Measurements from ENCODE around the gene RGS3. TPM values are rescaled to one million over a fixed set of nuclear protein-coding genes. Genes with fewer than 3 reads are reported as not detected.

RGS3 gene
- total RNA-seq, 2 donors from 2014 or later, result 25.7 to 56.1 TPM

DNA sequence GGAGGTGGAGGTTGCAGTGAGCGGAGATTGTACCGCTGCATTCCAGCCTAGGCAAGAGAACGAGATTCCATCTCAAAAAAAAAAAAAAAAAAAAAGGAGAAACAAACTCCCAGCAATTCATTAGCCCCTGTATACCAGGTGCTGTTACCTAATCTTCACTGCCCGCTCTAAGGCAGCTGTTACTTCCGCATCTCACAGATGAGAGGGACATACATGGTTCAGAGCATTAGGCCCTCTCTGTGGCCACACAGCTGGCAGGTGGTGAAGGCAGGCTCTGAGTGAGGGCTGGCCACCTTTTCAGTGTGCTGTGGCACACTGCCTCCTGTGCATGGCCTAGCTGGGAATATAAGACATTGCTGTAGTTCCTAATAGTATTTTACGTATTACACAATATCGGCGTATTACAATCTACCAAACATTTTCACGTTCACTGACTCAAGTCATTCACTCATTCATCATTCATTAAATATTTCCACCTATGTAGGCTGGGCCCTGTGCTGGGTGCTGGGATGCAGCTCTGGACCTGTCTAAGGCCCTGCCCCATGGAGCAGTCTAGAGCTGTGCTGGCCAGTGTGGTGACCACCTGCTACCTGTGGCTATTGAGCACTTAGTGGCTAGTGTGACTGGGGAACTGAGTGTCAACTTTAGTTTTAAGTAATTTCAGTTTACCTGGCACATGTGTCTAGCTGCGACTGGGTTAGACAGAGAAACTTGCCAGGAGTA, 35.8 kb downstream of the RGS3 start:
- Mint-ChIP-seq H3K9me3 (no peaks in the 10 kb centered on the region), H3K36me3 (no peaks in the 10 kb centered on the region), H3K27ac (no peak overlapping the region)
- DNase-seq (ENCODE audit: low spot score in 2 of 2), result no peak
- peak; percentile 47 to 63 for ATAC-seq

DNA sequence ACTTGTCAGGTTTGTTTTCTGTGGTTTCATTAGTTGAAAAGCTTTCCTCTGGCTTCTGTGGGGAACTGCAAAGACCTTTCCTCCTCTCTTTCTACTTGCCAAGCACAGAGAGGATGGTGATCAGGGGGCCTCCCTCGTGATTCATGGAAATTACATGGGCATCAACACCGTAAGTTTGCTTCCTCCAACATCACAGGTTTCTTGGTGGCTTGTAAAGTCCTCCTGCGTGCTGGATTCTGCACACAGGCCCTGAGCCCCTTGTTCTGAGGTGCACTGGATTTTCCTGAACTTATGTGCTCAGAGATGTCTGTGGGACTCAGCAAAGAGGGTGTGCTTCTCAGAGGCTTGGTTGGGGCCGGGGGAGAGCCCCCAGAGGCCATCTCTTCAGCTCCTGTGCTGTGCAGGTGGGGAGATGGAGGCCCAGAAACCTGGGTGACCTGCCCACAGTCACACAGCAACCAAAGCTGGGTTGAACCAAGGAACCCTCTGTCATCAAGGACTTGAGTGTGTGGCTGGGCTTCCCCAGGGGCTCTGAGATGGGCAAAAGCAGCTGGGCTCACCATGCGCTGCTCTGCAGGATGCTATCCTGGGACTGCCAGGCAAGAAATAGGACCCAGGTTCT, 36.5 kb downstream of the RGS3 start:
- DNase-seq (ENCODE audit: low spot score in 2 of 2) (peak in 1 of 2 donors; percentile 50), ATAC-seq (peak; percentile 47 to 83)
- H3K36me3 Mint-ChIP-seq, result no peaks in the 10 kb centered on the region
- no peaks in the 10 kb centered on the region for H3K9me3 Mint-ChIP-seq
- no peak overlapping the region for H3K27ac Mint-ChIP-seq

DNA sequence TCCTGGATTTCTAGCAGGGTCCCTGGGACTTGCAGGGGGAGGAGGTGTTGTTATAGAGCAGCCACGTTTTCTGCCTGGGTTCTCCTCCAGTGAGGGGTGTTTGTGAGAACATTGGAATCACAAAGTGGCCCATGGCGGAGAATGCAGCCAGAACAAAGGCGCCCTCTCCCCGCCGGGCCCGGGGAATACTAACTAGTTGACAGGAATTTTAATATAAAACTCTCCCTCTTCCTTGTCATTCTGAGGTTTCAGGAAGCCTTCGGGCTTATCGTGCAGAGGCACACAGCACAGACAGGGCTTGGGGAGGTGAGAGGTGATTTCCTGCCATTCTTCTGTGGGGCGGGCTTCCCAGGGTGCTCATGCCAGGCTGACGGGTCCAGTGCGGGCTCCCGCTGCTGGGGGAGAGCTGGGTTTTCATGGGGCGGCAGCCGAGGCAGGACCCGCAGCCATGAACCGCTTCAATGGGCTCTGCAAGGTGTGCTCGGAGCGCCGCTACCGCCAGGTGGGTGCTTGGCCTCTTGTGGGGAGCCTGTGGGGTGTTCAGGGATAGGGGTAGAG, 37.7 kb downstream of the RGS3 start:
- Mint-ChIP-seq H3K9me3 (no peaks in the 10 kb centered on the region), H3K27ac (no peak overlapping the region), H3K36me3 (no peaks in the 10 kb centered on the region)
- no peak for DNase-seq (ENCODE audit: low spot score in 2 of 2)
- ATAC-seq, result no peak

DNA sequence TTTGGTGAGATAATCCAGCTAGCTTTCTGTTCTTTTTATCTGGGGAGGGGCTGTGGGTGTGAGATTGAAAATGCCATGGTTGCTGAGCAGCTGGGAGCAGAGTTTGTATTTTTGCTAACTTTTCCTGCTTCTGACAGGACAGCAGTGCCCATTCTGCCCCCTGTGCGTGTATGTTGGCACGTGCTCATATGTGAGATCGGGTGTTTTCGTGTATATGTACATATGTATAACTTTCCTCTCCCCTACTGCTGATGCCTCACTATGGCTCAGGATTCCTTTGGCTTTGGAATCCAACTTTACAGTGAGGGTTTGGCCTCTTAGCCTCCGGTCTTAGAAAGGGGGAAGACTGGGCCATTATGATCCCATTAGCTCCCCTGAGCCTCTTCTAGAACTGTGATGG, 38.3 kb downstream of the RGS3 start:
- Mint-ChIP-seq H3K36me3 (no peaks in the 10 kb centered on the region), H3K9me3 (no peaks in the 10 kb centered on the region), H3K27ac (no peak overlapping the region)
- no peak for ATAC-seq
- no peak for DNase-seq (ENCODE audit: low spot score in 2 of 2)

DNA sequence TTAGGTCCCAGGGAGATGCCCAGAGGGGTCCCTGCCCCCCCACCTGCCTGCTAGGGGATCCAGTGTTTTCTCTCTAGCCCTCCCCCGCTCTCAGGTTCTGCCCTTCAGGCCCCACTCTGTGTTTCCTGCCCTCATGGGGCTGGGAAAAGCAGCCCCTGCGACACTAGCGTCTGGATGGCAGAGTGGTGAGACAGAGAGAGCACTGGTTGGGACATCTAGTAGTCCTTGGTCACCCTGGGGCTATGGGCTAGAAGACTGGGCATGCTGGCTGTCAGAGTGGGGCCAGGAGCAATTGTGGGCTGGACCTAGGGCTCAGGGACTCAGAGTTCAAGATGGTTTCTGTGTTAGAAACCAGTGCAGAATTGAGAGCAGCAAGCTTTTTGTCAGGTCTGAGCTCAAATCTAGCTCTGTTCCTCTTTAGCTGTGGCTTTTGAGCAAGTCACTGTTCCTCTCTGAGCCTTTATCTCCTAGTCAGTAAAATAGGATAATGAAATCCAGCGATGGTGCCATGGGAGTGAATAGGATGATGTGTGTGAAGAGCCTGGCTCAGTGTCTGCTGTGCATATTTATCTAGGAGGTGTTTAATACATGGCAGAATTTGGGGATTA, 39.0 kb downstream of the RGS3 start:
- Mint-ChIP-seq H3K27ac (peak overlapping the region in 1 of 2 donors; percentile 4), H3K9me3 (no peaks in the 10 kb centered on the region), H3K36me3 (no peaks in the 10 kb centered on the region)
- DNase-seq (ENCODE audit: low spot score in 2 of 2), result no peak
- ATAC-seq, result no peak

DNA sequence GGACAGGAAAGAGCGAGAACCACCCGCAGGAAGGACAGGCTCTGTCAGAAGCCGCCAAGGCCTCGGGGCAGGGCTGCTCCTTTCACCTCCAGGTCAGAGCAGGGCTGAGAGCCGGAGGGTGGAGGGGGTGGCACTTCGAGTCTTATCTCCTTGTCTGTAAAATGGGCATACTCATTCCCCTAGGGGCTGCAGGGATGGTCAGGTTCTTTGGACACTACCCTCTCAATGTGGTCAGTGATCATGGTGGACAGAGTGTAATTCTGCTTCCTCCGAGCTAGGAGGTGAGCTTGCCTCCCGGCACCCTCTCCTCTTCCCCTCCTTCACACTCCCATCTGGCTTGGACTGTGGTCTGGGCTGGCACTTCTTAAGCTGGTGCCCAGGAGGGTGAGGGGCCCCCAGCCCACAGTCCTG, 39.6 kb downstream of the RGS3 start:
- Mint-ChIP-seq H3K27ac (peak overlapping the region in 1 of 2 donors; percentile 4), H3K36me3 (no peaks in the 10 kb centered on the region), H3K9me3 (no peaks in the 10 kb centered on the region)
- DNase-seq (ENCODE audit: low spot score in 2 of 2) (no peak), ATAC-seq (no peak)

DNA sequence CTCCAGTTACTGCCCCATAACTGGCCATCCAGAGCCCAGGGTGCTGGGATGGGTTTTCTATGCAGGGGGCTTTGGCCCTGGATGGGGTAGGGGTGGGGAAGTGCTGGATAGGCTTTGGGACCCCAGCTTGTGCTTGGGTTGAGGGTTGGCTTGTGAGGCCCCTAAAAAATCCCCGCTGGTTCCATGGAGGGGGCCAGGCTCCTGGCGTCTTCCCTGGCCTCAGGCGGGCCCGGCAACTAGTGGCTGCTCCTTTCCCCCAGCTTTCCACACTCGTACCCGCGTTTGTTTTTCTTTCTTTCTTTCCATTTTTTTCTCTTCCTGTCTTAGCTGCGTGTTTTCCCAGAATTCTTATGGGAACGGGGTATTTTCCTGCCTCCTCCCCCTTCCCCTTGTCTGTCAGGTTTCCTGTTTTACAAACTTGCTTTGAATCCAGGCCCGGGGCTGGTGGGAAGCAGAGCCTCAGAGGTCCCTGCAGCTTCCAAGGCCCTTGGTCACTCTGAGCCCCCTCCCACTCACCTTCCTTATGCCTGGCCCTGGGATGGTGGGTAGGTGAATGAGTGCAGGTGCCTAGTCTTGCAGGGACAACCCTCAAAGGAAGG, 40.2 kb downstream of the RGS3 start:
- Mint-ChIP-seq H3K9me3 (no peaks in the 10 kb centered on the region), H3K27ac (peak overlapping the region in 1 of 2 donors; percentile 28), H3K36me3 (no peaks in the 10 kb centered on the region)
- DNase-seq (ENCODE audit: low spot score in 2 of 2) (no peak), ATAC-seq (no peak)

DNA sequence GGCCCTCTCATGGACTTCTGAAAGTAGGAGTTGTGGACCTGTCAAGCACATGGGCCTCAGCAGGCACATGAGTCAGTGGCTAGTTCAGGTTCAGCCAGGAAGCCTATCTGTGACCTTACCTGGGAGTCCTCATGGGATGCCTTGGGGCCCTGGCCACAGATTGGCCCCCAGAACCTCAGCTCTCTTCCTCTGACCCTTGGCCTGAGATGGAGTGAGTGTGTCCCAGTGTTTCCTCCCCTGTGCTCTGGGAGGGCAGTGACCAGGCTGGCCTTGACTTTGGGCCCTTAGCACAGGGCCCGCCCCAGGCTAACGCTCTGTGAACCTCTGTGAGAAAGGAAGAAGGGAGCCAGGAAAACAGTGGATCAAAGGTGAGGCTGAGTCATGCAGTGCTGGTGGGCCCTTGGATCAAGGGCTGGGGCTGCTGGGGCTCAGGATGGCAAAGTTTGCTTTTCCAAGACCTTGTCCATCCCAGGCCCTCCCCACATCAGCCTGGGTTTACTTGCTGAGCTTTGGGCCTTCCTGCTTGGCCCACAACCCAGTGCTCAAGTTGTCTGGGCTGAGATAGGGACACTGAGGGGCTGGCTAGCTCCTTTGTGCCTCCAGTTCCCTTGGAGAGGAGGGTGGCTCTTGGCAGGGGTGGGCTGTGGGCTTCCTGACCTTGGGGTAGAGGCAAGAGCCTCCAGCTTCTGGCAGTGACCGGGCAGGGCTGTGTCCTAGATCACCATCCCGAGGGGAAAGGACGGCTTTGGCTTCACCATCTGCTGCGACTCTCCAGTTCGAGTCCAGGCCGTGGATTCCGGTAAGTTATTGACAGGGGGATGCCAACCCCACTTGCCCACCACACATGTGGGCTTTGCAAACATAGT, 41.4 kb downstream of the RGS3 start:
- no peak for ATAC-seq
- no peak for DNase-seq (ENCODE audit: low spot score in 2 of 2)
- H3K9me3 Mint-ChIP-seq, result no peaks in the 10 kb centered on the region
- no peaks in the 10 kb centered on the region for H3K36me3 Mint-ChIP-seq
- H3K27ac Mint-ChIP-seq, result peak overlapping the region in 1 of 2 donors; percentile 52

DNA sequence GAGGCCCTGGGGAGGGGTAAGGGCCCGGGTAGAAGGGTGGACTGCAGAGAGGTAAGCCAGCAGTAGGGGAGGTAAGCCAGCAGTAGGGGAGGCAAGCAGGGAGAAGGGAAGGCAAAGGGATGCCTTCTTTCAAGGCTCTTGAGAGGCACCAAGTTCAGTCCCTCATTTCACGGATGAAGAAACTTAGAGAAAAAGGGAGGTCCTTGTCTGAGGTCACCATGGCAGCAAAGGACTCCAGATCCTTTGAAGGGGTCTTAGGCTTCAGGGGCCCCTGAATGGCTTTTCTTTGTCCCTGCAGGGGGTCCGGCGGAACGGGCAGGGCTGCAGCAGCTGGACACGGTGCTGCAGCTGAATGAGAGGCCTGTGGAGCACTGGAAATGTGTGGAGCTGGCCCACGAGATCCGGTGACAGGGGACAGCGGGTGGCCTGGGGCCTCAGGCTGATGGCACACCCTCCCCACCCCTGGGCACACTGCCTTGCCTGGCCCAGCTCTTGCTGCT, 42.6 kb downstream of the RGS3 start:
- Mint-ChIP-seq H3K9me3 (no peaks in the 10 kb centered on the region), H3K27ac (no peak overlapping the region), H3K36me3 (no peaks in the 10 kb centered on the region)
- DNase-seq (ENCODE audit: low spot score in 2 of 2) (no peak), ATAC-seq (no peak)

DNA sequence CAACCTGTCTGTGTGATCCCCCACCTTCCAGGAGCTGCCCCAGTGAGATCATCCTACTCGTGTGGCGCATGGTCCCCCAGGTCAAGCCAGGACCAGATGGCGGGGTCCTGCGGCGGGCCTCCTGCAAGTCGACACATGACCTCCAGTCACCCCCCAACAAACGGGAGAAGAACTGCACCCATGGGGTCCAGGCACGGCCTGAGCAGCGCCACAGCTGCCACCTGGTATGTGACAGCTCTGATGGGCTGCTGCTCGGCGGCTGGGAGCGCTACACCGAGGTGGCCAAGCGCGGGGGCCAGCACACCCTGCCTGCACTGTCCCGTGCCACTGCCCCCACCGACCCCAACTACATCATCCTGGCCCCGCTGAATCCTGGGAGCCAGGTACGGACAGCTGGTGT, 43.7 kb downstream of the RGS3 start:
- no peak for DNase-seq (ENCODE audit: low spot score in 2 of 2)
- H3K36me3 Mint-ChIP-seq, result no peaks in the 10 kb centered on the region
- ATAC-seq, result no peak
- no peaks in the 10 kb centered on the region for H3K9me3 Mint-ChIP-seq
- no peak overlapping the region for H3K27ac Mint-ChIP-seq

DNA sequence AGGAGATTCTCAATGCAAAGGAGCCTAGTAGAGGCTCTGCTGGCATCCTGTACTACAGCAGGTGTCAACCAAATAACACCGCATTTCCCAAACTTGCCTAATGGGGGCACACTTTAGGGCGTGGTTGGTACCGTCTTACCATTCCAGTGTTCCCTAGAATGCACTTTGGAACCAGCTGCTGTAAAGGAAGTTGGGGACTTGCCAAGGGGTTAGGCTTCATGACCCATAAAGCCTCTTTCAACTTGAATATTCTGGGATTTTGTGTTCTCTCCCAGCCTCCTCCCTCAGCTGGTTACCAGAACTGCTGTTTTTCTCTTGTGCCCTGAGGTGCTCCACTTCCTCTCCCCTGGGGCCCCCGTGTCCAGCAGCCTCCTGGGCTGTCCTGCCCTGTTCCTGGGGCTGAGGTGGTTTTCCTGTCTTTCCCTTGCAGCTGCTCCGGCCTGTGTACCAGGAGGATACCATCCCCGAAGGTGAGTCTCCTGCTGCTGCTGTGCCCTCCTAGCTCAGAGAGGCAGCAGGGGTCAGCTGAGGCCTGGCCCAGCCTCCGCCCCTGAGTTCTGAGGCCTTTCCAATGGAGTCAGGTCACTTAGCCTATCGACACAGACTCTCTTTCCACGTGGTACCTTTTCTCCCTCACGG, 44.7 kb downstream of the RGS3 start:
- Mint-ChIP-seq H3K36me3 (no peaks in the 10 kb centered on the region), H3K27ac (no peak overlapping the region), H3K9me3 (no peaks in the 10 kb centered on the region)
- ATAC-seq, result no peak
- no peak for DNase-seq (ENCODE audit: low spot score in 2 of 2)

DNA sequence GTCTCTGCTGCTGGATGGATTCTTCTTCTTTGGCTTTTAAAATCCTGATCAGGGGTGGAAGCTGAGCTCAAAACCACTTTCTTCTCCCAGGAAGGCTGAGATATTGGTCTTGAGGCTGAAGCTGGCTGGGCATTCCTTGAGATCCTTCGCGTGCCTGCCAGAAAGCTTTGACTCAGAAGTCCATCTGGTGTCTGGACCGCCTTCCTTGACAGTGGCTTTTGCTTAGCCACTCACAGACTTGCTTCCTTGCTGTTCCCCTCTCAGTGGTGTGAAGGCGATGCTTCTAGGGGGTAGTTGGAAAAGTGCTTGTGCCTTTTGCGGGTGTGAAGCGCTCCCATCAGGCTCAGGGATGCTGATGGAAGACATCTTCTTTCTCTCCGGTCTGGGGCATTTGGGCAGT, 45.9 kb downstream of the RGS3 start:
- Mint-ChIP-seq H3K36me3 (no peaks in the 10 kb centered on the region), H3K9me3 (no peaks in the 10 kb centered on the region), H3K27ac (no peak overlapping the region)
- DNase-seq (ENCODE audit: low spot score in 2 of 2) (no peak), ATAC-seq (no peak)

DNA sequence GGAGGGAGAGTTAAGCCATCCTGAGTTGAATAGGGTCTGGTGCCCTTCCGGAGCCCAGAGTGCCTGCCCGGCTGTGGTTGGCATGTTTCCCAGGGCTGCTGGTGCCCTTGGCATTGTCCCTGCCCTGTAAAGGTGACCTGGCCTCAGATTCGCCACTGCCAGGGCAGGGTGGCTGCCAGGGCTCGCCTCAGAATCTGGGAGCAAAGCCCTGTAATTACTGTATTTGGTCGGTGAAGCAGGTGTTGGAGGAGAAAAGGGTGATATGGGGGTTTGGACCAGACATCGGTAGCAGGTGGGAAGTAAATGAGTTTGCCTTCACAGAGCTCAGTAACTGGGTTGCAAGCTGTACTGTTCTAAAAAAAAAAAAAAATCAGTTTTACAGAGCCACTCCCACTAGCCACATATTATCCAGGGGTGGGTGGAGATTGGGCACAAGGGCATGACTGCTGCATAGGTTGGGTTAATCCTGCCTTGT, 47.6 kb downstream of the RGS3 start:
- no peaks in the 10 kb centered on the region for H3K36me3 Mint-ChIP-seq
- ATAC-seq (no peak), DNase-seq (ENCODE audit: low spot score in 2 of 2) (no peak)
- H3K9me3 Mint-ChIP-seq, result no peaks in the 10 kb centered on the region
- peak overlapping the region in 1 of 2 donors; percentile 88 for H3K27ac Mint-ChIP-seq

DNA sequence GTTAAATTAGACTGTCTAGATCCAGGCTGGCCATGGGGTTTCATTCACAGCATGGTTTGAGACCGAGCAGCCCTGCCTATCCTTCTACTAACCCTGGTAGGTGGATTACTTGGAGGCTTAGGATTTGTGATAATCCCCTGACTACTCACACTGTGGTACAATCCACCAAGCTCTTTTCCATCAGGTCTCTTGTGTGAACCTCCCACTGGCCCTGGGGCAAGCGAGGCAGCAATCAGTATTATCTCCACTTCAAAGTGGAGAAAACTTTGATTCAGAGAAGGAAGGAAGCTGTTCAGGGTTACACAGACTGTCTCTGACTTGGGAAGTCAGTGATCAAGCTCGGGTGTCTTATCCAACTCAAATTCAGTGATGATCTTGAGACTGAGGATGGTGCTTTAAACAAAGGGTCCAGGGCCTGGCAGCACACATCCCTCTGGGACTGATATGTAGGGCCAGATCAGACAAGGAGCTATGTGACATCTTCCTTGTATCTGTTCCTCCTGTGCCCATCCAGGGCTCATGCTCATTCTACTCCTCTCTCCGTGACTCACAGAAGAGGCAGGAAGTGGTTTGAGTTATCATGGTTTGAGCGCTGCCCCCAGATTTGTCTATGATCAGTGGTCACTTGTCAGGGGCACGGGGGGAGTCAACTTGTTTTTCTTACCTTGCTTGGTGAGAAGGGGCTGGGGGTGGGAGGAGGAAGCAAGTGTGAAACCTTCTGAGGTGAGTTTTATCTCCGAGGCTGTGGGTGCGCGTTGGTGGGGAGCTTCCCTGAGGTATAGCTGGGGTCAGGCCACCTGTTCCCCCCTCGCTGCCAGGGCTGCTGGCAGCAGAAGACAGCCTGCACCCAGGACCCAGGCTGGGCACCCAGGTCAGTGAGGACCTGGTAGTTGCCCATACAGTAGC, 48.6 kb downstream of the RGS3 start:
- peak; percentile 75 to 79 for ATAC-seq
- Mint-ChIP-seq H3K9me3 (no peaks in the 10 kb centered on the region), H3K36me3 (no peaks in the 10 kb centered on the region), H3K27ac (peak overlapping the region; percentile 88 to 93)
- peak; percentile 66 to 85 for DNase-seq (ENCODE audit: low spot score in 2 of 2)

DNA sequence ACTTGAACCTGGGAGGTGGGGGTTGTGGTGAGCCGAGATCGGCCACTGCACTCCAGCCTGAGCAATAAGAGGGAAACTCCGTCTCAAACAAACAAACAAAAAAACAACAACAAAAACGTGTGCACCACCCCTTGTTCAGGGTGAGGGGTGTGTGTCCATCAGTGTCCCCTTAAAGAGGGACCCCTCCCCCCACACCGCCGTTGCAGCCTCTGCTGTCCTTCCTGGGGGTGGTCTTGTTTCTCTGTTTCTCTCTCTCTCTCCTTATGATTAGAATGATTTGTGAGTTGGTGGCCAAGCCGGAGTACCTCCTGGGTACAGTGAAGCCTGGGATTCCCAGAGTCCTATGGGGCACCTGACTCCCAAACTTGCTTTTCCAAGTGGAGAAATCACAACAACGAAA, 49.6 kb downstream of the RGS3 start:
- Mint-ChIP-seq H3K27ac (peak overlapping the region; percentile 88 to 94), H3K9me3 (no peaks in the 10 kb centered on the region), H3K36me3 (peaks cover 3 to 4% of the 10 kb centered on the region in 2 donors)
- ATAC-seq (no peak), DNase-seq (ENCODE audit: low spot score in 2 of 2) (no peak)

All from activated naive CD4-positive, alpha-beta T cell treated with anti-CD3 and anti-CD28 coated beads, Interleukin-2, amount 50 U/mL, for 72 hours (primary cell).